ENCODE measurements around the gene FHOD3. TPM values are rescaled to one million over a fixed set of nuclear protein-coding genes. Genes with fewer than 3 reads are reported as not detected.
A peak's percentile ranks its signal among the peaks of the same experiment; 100 is the strongest.

The FHOD3 gene
- total and polyA plus RNA-seq, 2 of the 4 experiments (the other 2 are of a cell fraction) = 14.6 to 16.0 TPM

- BruUV-seq (replicated peaks) = no TSS peak
- TF ChIP-seq, protein P1, sequence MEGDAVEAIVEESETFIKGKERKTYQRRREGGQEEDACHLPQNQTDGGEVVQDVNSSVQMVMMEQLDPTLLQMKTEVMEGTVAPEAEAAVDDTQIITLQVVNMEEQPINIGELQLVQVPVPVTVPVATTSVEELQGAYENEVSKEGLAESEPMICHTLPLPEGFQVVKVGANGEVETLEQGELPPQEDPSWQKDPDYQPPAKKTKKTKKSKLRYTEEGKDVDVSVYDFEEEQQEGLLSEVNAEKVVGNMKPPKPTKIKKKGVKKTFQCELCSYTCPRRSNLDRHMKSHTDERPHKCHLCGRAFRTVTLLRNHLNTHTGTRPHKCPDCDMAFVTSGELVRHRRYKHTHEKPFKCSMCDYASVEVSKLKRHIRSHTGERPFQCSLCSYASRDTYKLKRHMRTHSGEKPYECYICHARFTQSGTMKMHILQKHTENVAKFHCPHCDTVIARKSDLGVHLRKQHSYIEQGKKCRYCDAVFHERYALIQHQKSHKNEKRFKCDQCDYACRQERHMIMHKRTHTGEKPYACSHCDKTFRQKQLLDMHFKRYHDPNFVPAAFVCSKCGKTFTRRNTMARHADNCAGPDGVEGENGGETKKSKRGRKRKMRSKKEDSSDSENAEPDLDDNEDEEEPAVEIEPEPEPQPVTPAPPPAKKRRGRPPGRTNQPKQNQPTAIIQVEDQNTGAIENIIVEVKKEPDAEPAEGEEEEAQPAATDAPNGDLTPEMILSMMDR (conservative IDR thresholded peaks at IDR 0.05; ENCODE audit: low read depth, low read length) = no peak
- TF ChIP-seq RFX5 (IDR thresholded peaks at IDR 0.05; ENCODE audit: low read depth, low read length) = no peak
- TF ChIP-seq RAD21 (IDR thresholded peaks at IDR 0.05; ENCODE audit: low read length) = no peak
- no peak for TF ChIP-seq MXI1 (IDR thresholded peaks at IDR 0.05; ENCODE audit: borderline replicate concordance, low read depth, low read length)
These were observed 1.6 kb upstream of the FHOD3 start for GRCh38 chr18:36295880-36296301.

More at GRCh38 chr18:36295880-36296301, 1.6 kb upstream of the FHOD3 start:
- H2BK15ac ChIP-seq (ENCODE audit: low read depth, low read length) = peak overlapping the region; percentile 4; the same call in 1 of the 3 replicates
- 57% methylated on average over 13 of the region's 21 CpGs; no CpG with 5 or more reads in 1 of the 2 experiments for whole genome bisulfite sequencing, 2 experiments (ENCODE audit: extremely low coverage in 2 of 2, insufficient read length in 1 of 2)
- dilution Hi-C loops (cut with HindIII; ENCODE audit: low sequenced_read_pairs, unreplicated experiment) (no loop called here), in situ Hi-C loops (cut with MboI; ENCODE audit: low sequenced_read_pairs) (no loop called here), intact Hi-C loops (cut with micrococcal nuclease) (loop anchor here (1.0 to 5.0 kb wide), 6 partner anchors 117 to 511 kb away; no protein-coding TSS in a partner anchor)
- peaks cover 3% of the 10 kb centered on the region; the same call in 1 of the 2 replicates for H3K4me1 ChIP-seq (ENCODE audit: control insufficient read depth, insufficient read depth, low read length)
- H3K14ac ChIP-seq (replicated peaks; ENCODE audit: low read depth, low read length) = no peak overlapping the region
- H4K8ac ChIP-seq (ENCODE audit: low read depth in 2 of 2, low read length in 2 of 2) = no peak overlapping the region
- no peak overlapping the region for H3K4me2 ChIP-seq (ENCODE audit: low read depth, low read length)
- H4K91ac ChIP-seq (ENCODE audit: insufficient read depth, low read depth, low read length) = no peak overlapping the region
- no peak overlapping the region for H2AK5ac ChIP-seq (ENCODE audit: low read depth, low read length)
- ChIA-PET POLR2A (ENCODE audit: unreplicated experiment) (no interaction called here), CTCF (no interaction called here)
- H3K4me3 ChIP-seq (ENCODE audit: insufficient read depth, low read depth, low read length) = no peak overlapping the region
- H3K4ac ChIP-seq (ENCODE audit: low read depth, low read length) = no peak overlapping the region
- no peak overlapping the region for H3K56ac ChIP-seq (ENCODE audit: extremely low read depth, insufficient read depth, low read length)
- H3K79me1 ChIP-seq (ENCODE audit: low read depth in 1 of 2, low read length in 2 of 2) = peaks cover 0 to 15% of the 10 kb centered on the region in 2 experiments; a peak in 2 of 4 replicates
- H2AFZ ChIP-seq (replicated peaks; ENCODE audit: low read length, poor library complexity) = peak overlapping the region; percentile 52
- H3K9me1 ChIP-seq (ENCODE audit: insufficient read depth, low read length) = peaks cover 12% of the 10 kb centered on the region
- peak overlapping the region; percentile 76 for H2AK9ac ChIP-seq (replicated peaks; ENCODE audit: low read depth, low read length, poor library complexity)
- no peak for DNase-seq
- no peaks in the 10 kb centered on the region for H3K9me3 ChIP-seq (ENCODE audit: control insufficient read depth, insufficient read depth, low read length)
- H3K36me3 ChIP-seq (ENCODE audit: control insufficient read depth, insufficient read depth, low read length) = no peaks in the 10 kb centered on the region
- H3K9ac ChIP-seq (ENCODE audit: low read depth, low read length) = no peak overlapping the region
- H2BK120ac ChIP-seq (ENCODE audit: low read depth, low read length) = no peak overlapping the region
- no peak overlapping the region for H2BK20ac ChIP-seq (ENCODE audit: low read depth, low read length)
- no peak overlapping the region for H3K18ac ChIP-seq (ENCODE audit: low read depth, low read length)
- no peak overlapping the region for H3K27ac ChIP-seq (ENCODE audit: insufficient read depth, low read length)
- H4K5ac ChIP-seq (ENCODE audit: low read depth, low read length) = no peak overlapping the region
- H2BK5ac ChIP-seq (ENCODE audit: low read depth, low read length, poor library complexity, severe bottlenecking) = no peak overlapping the region
- no peak for ATAC-seq (ENCODE audit: low read depth)
- H3K27me3 ChIP-seq (ENCODE audit: control insufficient read depth, insufficient read depth, low read length) = no peaks in the 10 kb centered on the region; the same call in 1 of the 2 replicates
- no peaks in the 10 kb centered on the region for H4K20me1 ChIP-seq (ENCODE audit: insufficient read depth, low read length)
- H3K23ac ChIP-seq (ENCODE audit: low read depth, low read length) = no peak overlapping the region

All from IMR-90 (cell line).